ENCODE measurements around the gene DAB1.

- TF ChIP-seq, protein P1, sequence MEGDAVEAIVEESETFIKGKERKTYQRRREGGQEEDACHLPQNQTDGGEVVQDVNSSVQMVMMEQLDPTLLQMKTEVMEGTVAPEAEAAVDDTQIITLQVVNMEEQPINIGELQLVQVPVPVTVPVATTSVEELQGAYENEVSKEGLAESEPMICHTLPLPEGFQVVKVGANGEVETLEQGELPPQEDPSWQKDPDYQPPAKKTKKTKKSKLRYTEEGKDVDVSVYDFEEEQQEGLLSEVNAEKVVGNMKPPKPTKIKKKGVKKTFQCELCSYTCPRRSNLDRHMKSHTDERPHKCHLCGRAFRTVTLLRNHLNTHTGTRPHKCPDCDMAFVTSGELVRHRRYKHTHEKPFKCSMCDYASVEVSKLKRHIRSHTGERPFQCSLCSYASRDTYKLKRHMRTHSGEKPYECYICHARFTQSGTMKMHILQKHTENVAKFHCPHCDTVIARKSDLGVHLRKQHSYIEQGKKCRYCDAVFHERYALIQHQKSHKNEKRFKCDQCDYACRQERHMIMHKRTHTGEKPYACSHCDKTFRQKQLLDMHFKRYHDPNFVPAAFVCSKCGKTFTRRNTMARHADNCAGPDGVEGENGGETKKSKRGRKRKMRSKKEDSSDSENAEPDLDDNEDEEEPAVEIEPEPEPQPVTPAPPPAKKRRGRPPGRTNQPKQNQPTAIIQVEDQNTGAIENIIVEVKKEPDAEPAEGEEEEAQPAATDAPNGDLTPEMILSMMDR (IDR thresholded peaks at IDR 0.05; ENCODE audit: insufficient read depth, low read length, poor library complexity, severe bottlenecking), result no peak
- no peak for TF ChIP-seq EZH2phosphoT487 (conservative IDR thresholded peaks at IDR 0.05; ENCODE audit: low read length)
These were observed 224.9 kb downstream of the DAB1 start for GRCh38 chr1:57198912-57199311.
